Panc1 (cell line): ENCODE results near the gene TMEM37.

Source experiments
- SIN3A ChIP-seq: IDR thresholded peaks from 2 replicates; pipeline ENCODE4 v1.6.1; 2012; ENCODE audit warnings: low read depth, mild to moderate bottlenecking, low read length, moderate library complexity, borderline replicate concordance; ENCODE audit not compliant: insufficient read depth
- TF ChIP-seq, protein P1 (sequence below): fragments of 450-650 bp; IDR thresholded peaks from 2 replicates; pipeline ENCODE4 v1.5.1; 2017; ENCODE audit warnings: mild to moderate bottlenecking

DNA sequence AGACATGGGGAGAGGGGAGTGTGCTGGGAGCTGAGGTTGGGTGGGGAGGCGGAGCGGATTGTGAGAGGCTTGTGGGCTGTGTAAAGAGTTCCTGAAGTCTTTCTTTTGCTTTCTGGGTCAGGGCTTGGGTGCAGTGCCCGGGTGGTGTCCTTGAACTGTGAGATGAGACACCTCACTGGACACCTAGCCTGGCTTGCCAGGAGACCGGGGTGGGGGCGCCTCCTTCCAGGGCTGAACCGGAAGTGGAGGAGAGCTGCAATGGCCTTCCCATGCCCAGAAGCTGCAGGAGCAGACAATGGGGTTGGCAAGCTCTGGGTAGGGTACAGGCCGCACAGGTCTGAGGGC, 4.3 kb downstream of the TMEM37 start:
- TF ChIP-seq, protein P1, sequence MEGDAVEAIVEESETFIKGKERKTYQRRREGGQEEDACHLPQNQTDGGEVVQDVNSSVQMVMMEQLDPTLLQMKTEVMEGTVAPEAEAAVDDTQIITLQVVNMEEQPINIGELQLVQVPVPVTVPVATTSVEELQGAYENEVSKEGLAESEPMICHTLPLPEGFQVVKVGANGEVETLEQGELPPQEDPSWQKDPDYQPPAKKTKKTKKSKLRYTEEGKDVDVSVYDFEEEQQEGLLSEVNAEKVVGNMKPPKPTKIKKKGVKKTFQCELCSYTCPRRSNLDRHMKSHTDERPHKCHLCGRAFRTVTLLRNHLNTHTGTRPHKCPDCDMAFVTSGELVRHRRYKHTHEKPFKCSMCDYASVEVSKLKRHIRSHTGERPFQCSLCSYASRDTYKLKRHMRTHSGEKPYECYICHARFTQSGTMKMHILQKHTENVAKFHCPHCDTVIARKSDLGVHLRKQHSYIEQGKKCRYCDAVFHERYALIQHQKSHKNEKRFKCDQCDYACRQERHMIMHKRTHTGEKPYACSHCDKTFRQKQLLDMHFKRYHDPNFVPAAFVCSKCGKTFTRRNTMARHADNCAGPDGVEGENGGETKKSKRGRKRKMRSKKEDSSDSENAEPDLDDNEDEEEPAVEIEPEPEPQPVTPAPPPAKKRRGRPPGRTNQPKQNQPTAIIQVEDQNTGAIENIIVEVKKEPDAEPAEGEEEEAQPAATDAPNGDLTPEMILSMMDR, result no peak
- TF ChIP-seq SIN3A, result no peak
